HepG2 (cell line): Measurements from ENCODE around the gene OST4. TPM values are rescaled to one million over a fixed set of nuclear protein-coding genes. Genes with fewer than 3 reads are reported as not detected.

Source experiments
- ATAC-seq: fragments of 200-7000 bp; cut with Tn5 transposase; 3 replicates; pipeline ENCODE4 v1.9.1; 2020; ENCODE audit warnings: mild to moderate bottlenecking, moderate library complexity
- BruUV-seq: library from RNA; stranded (reverse); fragments of 400-500 nt; replicated peaks from 2 replicates; lab custom pipeline; 2021; lab: Mats Ljungman, UMichigan
- CTCF ChIA-PET: fragments of 300-600 bp; formaldehyde crosslinking; extraction: SDS; loops from one replicate; lab custom pipeline; 2021; ENCODE audit warnings: low total read pairs, inconsistent platforms, low intra/inter-chr PET ratio; lab: Yijun Ruan, JAX
- POLR2A ChIA-PET: fragments of 350-600 bp; sonication (Branson Sonifier 250); formaldehyde crosslinking; loops from one replicate; lab custom pipeline; 2020; ENCODE audit warnings: antibody characterized with exemption, inconsistent platforms; lab: Yijun Ruan, JAX
- DNase-seq: peaks from one replicate; pipeline ENCODE4 v3.0.0-alpha.2; 2015; ENCODE audit warnings: low spot score
- FAIRE-seq: peaks from 3 replicates; lab custom pipeline; 2011; peaks lifted over from hg19 to GRCh38; lab: Jason Lieb, UNC
- H2AFZ ChIP-seq: one replicate; pipeline ENCODE4 v1.6.1; 2011; ENCODE audit warnings: low read length, inconsistent platforms
- H3K27ac ChIP-seq: fragments of 300-600 bp; 3 replicates; pipeline ENCODE4 v1.8.0; 2011; ENCODE audit warnings: mixed run types, mild to moderate bottlenecking, mixed read lengths, low read length, inconsistent platforms; ENCODE audit not compliant: insufficient read depth; ENCODE audit errors: extremely low read length
- H3K27me3 ChIP-seq, 2 experiments: fragments of 200-600 bp in 1 of 2; 2 replicates in 1 of 2; 3 replicates in 1 of 2; pipeline versions ENCODE4 v1.6.0 to v1.8.0; 2011; ENCODE audit warnings: low read length in 2 of 2, mild to moderate bottlenecking in 2 of 2, moderate library complexity in 2 of 2, inconsistent platforms in 1 of 2; ENCODE audit not compliant: insufficient read depth in 2 of 2, control insufficient read depth in 1 of 2
- H3K36me3 ChIP-seq, 2 experiments: fragments of 200-600 bp in 1 of 2; replicated peaks in 1 of 2; 2 replicates in 1 of 2; 3 replicates in 1 of 2; pipeline versions ENCODE4 v1.5.1 to v1.8.0; 2011; ENCODE audit warnings: low read length in 2 of 2, inconsistent platforms in 1 of 2; ENCODE audit not compliant: insufficient read depth in 2 of 2, control insufficient read depth in 1 of 2
- H3K4me1 ChIP-seq: 2 replicates; pipeline ENCODE4 v1.5.1; 2012; ENCODE audit warnings: low read length, inconsistent platforms; ENCODE audit not compliant: insufficient read depth
- H3K4me2 ChIP-seq: 2 replicates; pipeline ENCODE4 v1.6.0; 2011; ENCODE audit warnings: low read depth, low read length, inconsistent platforms
- H3K4me3 ChIP-seq, 3 experiments: fragments of 200-600 bp in 1 of 3; sonication (generic), shearing (Covaris generic) in 1 of 3; replicated peaks in 1 of 3; 2 replicates each; pipeline ENCODE4 v1.5.1; 2011 to 2016; ENCODE audit warnings: low read length in 3 of 3, inconsistent platforms in 2 of 3, low read depth in 2 of 3, mild to moderate bottlenecking in 2 of 3, control low read depth in 1 of 3, mixed read lengths in 1 of 3; ENCODE audit not compliant: insufficient read depth in 1 of 3
- H3K79me2 ChIP-seq: one replicate; pipeline ENCODE4 v1.6.1; 2011; ENCODE audit warnings: low read length, inconsistent platforms; ENCODE audit not compliant: insufficient read depth
- H3K9ac ChIP-seq: 2 replicates; pipeline ENCODE4 v1.6.0; 2011; ENCODE audit warnings: mild to moderate bottlenecking, low read depth, low read length, inconsistent platforms; ENCODE audit not compliant: insufficient read depth
- H3K9me3 ChIP-seq: 2 replicates; pipeline ENCODE4 v1.5.1; 2012; ENCODE audit warnings: mild to moderate bottlenecking, low read length
- H4K20me1 ChIP-seq: 2 replicates; pipeline ENCODE4 v1.6.0; 2011; ENCODE audit warnings: inconsistent platforms, mild to moderate bottlenecking, low read length, moderate library complexity; ENCODE audit not compliant: insufficient read depth
- AGO1 ChIP-seq: fragments of 200-400 bp; formaldehyde crosslinking; IDR thresholded peaks from 2 replicates; pipeline ENCODE4 v1.6.1; 2017; ENCODE audit warnings: mild to moderate bottlenecking, low read depth, low read length, moderate library complexity; ENCODE audit not compliant: poor library complexity, severe bottlenecking
- ATF7-NPFF ChIP-seq: sonication (generic); formaldehyde crosslinking; IDR thresholded peaks from 2 replicates; pipeline ENCODE4 v1.8.1; 2023; ENCODE audit warnings: mild to moderate bottlenecking, low read depth, missing genetic modification reagents, moderate library complexity
- GATAD1 ChIP-seq: IDR thresholded peaks from 2 replicates; pipeline ENCODE4 v1.6.1; 2016; ENCODE audit warnings: missing genetic modification reagents, missing compliant biosample characterization
- HOXA7 ChIP-seq: sonication (generic); formaldehyde crosslinking; IDR thresholded peaks from 2 replicates; pipeline ENCODE4 v1.8.1; 2022; ENCODE audit warnings: mild to moderate bottlenecking, missing genetic modification reagents, moderate library complexity
- KLF13 ChIP-seq: sonication (generic); formaldehyde crosslinking; IDR thresholded peaks from 2 replicates; pipeline ENCODE4 v1.4.0; 2020; ENCODE audit warnings: mild to moderate bottlenecking, missing genetic modification reagents
- MYC ChIP-seq: sonication (generic); formaldehyde crosslinking; IDR thresholded peaks from 2 replicates; pipeline ENCODE4 v1.9.0; 2021; ENCODE audit warnings: missing genetic modification reagents, borderline replicate concordance
- MZF1 ChIP-seq: sonication (generic); formaldehyde crosslinking; IDR thresholded peaks from 2 replicates; pipeline ENCODE4 v1.8.1; 2023; ENCODE audit warnings: mild to moderate bottlenecking, missing genetic modification reagents, borderline replicate concordance
- PCBP2 ChIP-seq: fragments of 200-400 bp; formaldehyde crosslinking; optimal IDR thresholded peaks from 2 replicates; pipeline ENCODE3; 2018; ENCODE audit warnings: low read length, low read depth; ENCODE audit not compliant: poor library complexity, severe bottlenecking
- SETDB1 ChIP-seq: sonication (generic); formaldehyde crosslinking; IDR thresholded peaks from 2 replicates; pipeline ENCODE4 v1.5.1; 2020; ENCODE audit warnings: missing genetic modification reagents, mild to moderate bottlenecking, borderline replicate concordance
- SUZ12 ChIP-seq: fragments of 150-350 bp; IDR thresholded peaks from 2 replicates; pipeline ENCODE4 v1.6.1; 2014; ENCODE audit warnings: low read depth, low read length
- THYN1 ChIP-seq: sonication (generic); formaldehyde crosslinking; IDR thresholded peaks from 2 replicates; pipeline ENCODE4 v1.8.1; 2023; ENCODE audit warnings: low read depth, mild to moderate bottlenecking, moderate library complexity, missing genetic modification reagents, borderline replicate concordance
- YY1 ChIP-seq: IDR thresholded peaks from 2 replicates; pipeline ENCODE4 v1.6.1; 2011; ENCODE audit warnings: low read length, low read depth, moderate library complexity, mild to moderate bottlenecking; ENCODE audit not compliant: insufficient read depth, insufficient replicate concordance
- ZFP90 ChIP-seq: sonication (generic); formaldehyde crosslinking; IDR thresholded peaks from 2 replicates; pipeline ENCODE4 v1.8.0; 2022; ENCODE audit warnings: missing genetic modification reagents, mild to moderate bottlenecking, inconsistent platforms, borderline replicate concordance
- ZMYM2 ChIP-seq: sonication (generic); formaldehyde crosslinking; IDR thresholded peaks from 2 replicates; pipeline ENCODE4 v1.8.0; 2022; ENCODE audit warnings: mild to moderate bottlenecking, missing genetic modification reagents
- ZNF354B ChIP-seq: sonication (generic); formaldehyde crosslinking; IDR thresholded peaks from 2 replicates; pipeline ENCODE4 v1.8.0; 2022; ENCODE audit warnings: mild to moderate bottlenecking, missing genetic modification reagents
- ZNF530 ChIP-seq: sonication (generic); formaldehyde crosslinking; IDR thresholded peaks from 2 replicates; pipeline ENCODE4 v1.5.0; 2020; ENCODE audit warnings: low read depth, mild to moderate bottlenecking, missing genetic modification reagents
- ZNF839 ChIP-seq: sonication (generic); formaldehyde crosslinking; IDR thresholded peaks from 2 replicates; pipeline ENCODE4 v1.4.0; 2020; ENCODE audit warnings: missing genetic modification reagents, mild to moderate bottlenecking, borderline replicate concordance
- WGBS: methylation state at CpG from one replicate; pipeline ENCODE4 v1.1.6; 2017; ENCODE audit warnings: low lambda C conversion rate; 5-methylcytosine and 5-hydroxymethylcytosine counted together
- in situ Hi-C: cut with HindIII; loops from 2 replicates; pipeline ENCODE4 v1.10.0; 2017; ENCODE audit warnings: low pct_unique_long_range_greater_than_20kb; ENCODE audit not compliant: extremely low pct_ligation_motif_present
- intact Hi-C: fragments of 100-400 bp; cut with micrococcal nuclease; formaldehyde crosslinking; loops from one replicate; pipeline ENCODE4 v1.10.0; 2022; ENCODE audit not compliant: unreplicated experiment
- polyA plus RNA-seq, 8 experiments: library from polyadenylated mRNA; depleted of rRNA in 3 of 8; stranded (reverse) in 7 of 8; unstranded in 1 of 8; fragments of >200 nt; fragmentation: Illumina TruSeq in 4 of 8; extraction: Trizol in 4 of 8; gene quantifications; 2 replicates each; pipeline versions ENCODE4 v1.2.1 to v1.2.3, GENCODE V29; 2011 to 2016; ENCODE audit warnings: low read depth in 4 of 8, missing spikeins in 1 of 8, mixed read lengths in 1 of 8; ENCODE audit not compliant: insufficient read depth in 1 of 8
- total RNA-seq, 5 experiments: library from RNA; depleted of rRNA; stranded (reverse); fragments of >200 nt; fragmentation: Illumina TruSeq; extraction: Trizol; gene quantifications; 2 replicates each; pipeline ENCODE4 v1.2.3, GENCODE V29; 2016; ENCODE audit warnings: low read depth in 1 of 5
- TF ChIP-seq, protein P1 (sequence below): sonication (generic); formaldehyde crosslinking; IDR thresholded peaks from 2 replicates; pipeline ENCODE4 v1.5.1; 2020; ENCODE audit warnings: missing genetic modification reagents, mild to moderate bottlenecking, borderline replicate concordance
- TF ChIP-seq, protein P2 (sequence below): sonication (generic); formaldehyde crosslinking; IDR thresholded peaks from 2 replicates; pipeline ENCODE4 v1.5.1; 2020; ENCODE audit warnings: missing genetic modification reagents, mild to moderate bottlenecking, borderline replicate concordance

Gene OST4
- total and polyA plus RNA-seq, 2 of the 13 experiments (the other 11 are each of a cell fraction or from before 2014, with no cell fraction given) = 498 to 584 TPM

DNA sequence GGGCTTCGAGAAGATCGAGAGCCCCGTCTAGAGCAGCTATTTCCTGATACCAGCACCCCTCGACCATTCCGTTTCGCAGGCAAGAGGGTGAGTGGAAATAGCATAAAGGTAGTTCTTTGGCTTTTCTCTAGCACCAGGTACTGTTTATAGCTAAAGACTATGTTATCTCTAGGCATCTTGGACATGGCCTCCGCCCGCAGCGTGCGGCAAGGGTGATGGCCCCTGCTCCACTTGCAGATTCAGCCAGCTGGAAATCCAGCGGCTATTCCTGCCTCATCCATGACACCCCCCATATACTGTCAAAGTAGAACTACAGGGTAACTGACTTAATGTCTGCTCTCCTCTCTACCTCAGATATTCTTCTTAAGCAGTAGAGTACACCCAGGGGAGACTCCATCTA, 16.7 kb downstream of the OST4 start (continued):
- TF ChIP-seq, protein P1, sequence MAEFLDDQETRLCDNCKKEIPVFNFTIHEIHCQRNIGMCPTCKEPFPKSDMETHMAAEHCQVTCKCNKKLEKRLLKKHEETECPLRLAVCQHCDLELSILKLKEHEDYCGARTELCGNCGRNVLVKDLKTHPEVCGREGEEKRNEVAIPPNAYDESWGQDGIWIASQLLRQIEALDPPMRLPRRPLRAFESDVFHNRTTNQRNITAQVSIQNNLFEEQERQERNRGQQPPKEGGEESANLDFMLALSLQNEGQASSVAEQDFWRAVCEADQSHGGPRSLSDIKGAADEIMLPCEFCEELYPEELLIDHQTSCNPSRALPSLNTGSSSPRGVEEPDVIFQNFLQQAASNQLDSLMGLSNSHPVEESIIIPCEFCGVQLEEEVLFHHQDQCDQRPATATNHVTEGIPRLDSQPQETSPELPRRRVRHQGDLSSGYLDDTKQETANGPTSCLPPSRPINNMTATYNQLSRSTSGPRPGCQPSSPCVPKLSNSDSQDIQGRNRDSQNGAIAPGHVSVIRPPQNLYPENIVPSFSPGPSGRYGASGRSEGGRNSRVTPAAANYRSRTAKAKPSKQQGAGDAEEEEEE (CRISPR knock-in tag) = no peak
- no peak for TF ChIP-seq AGO1
- TF ChIP-seq YY1 = no peak
- TF ChIP-seq ZMYM2 = no peak
- no peak for TF ChIP-seq PCBP2
- TF ChIP-seq HOXA7 (CRISPR knock-in tag) = no peak
- TF ChIP-seq, all 625 proteins: peak for 0

DNA sequence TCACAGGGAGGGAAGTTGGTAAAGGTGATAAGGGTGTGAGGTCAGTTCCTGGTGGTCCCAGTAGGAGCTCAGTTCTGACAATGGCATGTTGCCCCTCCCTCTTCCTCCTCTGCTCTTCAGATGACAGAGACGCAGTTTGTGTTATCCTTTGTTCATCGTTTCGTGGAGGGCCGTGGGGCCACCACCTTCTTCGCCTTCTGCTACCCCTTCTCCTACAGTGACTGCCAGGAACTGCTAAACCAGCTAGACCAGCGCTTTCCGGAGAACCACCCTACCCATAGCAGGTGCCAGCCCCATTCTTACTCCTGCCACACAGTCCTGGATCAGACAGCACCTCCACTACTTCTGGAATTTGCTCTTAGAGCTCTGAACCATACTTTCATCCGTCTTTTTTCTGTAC, 17.7 kb downstream of the OST4 start:
- ChIA-PET CTCF (no interaction called here), POLR2A (interaction anchor here (0.9 to 6.4 kb wide), 3 partner anchors 18 to 33 kb away, joined by 3 to 88 read pairs (median 58); partner anchors contain the start of genes EMILIN1 and OST4)
- intact Hi-C loops = no loop called here
- DNase-seq = no peak
- no TSS peak for BruUV-seq
- in situ Hi-C loops = no loop called here
- Histone ChIP-seq H3K4me3 (no peak overlapping the region), H3K9ac (no peak overlapping the region), H3K27ac (no peak overlapping the region), H3K9me3 (no peaks in the 10 kb centered on the region), H4K20me1 (peaks cover 3% of the 10 kb centered on the region; the same call in 1 of the 2 replicates), H3K4me2 (no peak overlapping the region), H3K36me3 (peaks cover 13 to 54% of the 10 kb centered on the region in 2 experiments), H3K4me1 (peaks cover 24% of the 10 kb centered on the region), H3K27me3 (no peaks in the 10 kb centered on the region; a peak in 1 of 5 replicates), H2AFZ (no peak overlapping the region), H3K79me2 (peaks cover 8% of the 10 kb centered on the region)
- 95% methylated on average over 8 of the region's 8 CpGs for WGBS
- ATAC-seq = no peak
- FAIRE-seq = no peak
- no peak for TF ChIP-seq GATAD1
- no peak for TF ChIP-seq ZNF354B (CRISPR knock-in tag)
- TF ChIP-seq HOXA7 (CRISPR knock-in tag) = no peak
- no peak for TF ChIP-seq ZFP90 (CRISPR knock-in tag)
- TF ChIP-seq THYN1 = no peak
- no peak for TF ChIP-seq MZF1 (CRISPR knock-in tag)
- TF ChIP-seq, protein P2, sequence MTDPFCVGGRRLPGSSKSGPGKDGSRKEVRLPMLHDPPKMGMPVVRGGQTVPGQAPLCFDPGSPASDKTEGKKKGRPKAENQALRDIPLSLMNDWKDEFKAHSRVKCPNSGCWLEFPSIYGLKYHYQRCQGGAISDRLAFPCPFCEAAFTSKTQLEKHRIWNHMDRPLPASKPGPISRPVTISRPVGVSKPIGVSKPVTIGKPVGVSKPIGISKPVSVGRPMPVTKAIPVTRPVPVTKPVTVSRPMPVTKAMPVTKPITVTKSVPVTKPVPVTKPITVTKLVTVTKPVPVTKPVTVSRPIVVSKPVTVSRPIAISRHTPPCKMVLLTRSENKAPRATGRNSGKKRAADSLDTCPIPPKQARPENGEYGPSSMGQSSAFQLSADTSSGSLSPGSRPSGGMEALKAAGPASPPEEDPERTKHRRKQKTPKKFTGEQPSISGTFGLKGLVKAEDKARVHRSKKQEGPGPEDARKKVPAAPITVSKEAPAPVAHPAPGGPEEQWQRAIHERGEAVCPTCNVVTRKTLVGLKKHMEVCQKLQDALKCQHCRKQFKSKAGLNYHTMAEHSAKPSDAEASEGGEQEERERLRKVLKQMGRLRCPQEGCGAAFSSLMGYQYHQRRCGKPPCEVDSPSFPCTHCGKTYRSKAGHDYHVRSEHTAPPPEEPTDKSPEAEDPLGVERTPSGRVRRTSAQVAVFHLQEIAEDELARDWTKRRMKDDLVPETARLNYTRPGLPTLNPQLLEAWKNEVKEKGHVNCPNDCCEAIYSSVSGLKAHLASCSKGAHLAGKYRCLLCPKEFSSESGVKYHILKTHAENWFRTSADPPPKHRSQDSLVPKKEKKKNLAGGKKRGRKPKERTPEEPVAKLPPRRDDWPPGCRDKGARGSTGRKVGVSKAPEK (CRISPR knock-in tag) = no peak
- no peak for TF ChIP-seq ATF7-NPFF (CRISPR knock-in tag)
- no peak for TF ChIP-seq SUZ12
- TF ChIP-seq ZNF839 (CRISPR knock-in tag) = no peak
- TF ChIP-seq SETDB1 (CRISPR knock-in tag) = no peak
- TF ChIP-seq KLF13 (CRISPR knock-in tag) = no peak
- no peak for TF ChIP-seq MYC
- no peak for TF ChIP-seq ZNF530
